ENCODE data around the gene TIFAB.
A peak's percentile ranks its signal among the peaks of the same experiment; 100 is the strongest.

Gene TIFAB

DNA sequence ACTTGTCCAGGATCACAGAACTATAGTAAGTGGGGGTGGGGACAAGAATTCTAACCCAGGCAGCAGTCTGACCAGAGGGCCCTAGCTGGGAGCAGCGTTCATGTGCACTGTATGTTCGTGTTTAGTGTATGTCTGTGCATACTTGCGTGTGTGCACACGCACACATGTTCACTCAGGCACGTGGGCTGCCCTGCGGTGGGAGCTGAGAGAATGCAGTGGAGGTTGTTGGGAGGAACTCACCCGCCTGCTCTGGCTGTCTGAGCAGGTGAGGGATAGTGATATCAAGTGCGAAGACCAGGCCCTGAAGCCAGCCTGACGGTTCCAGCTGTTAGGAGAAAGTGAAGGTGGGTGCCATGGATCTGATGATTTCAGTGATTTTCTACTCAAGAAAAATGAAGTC lies 5.9 kb downstream of the TIFAB start:
- H3K79me1 ChIP-seq (replicated peaks; ENCODE audit: low read length, poor library complexity, severe bottlenecking) = no peaks in the 10 kb centered on the region
- H3K27me3 ChIP-seq (ENCODE audit: control insufficient read depth in 1 of 2, insufficient read depth in 1 of 2, low read length in 2 of 2) = peaks cover 58% of the 10 kb centered on the region in 2 experiments
- 93% methylated on average over 9 of the region's 9 CpGs for WGBS
- H3K4me3 ChIP-seq (ENCODE audit: insufficient read depth in 1 of 2, low read depth in 1 of 2, low read length in 2 of 2) = no peak overlapping the region
- no peak overlapping the region for H2BK120ac ChIP-seq (ENCODE audit: low read depth, low read length)
- H3K14ac ChIP-seq (ENCODE audit: low read length in 2 of 2) = no peak overlapping the region
- H3K4me2 ChIP-seq (ENCODE audit: low read length, poor library complexity, severe bottlenecking) = no peak overlapping the region
- H2BK15ac ChIP-seq (ENCODE audit: low read depth, poor library complexity, severe bottlenecking) = no peak overlapping the region
- peaks cover 7% of the 10 kb centered on the region for H3K4me1 ChIP-seq (ENCODE audit: control insufficient read depth, insufficient read depth, low read depth, low read length)
- no peak overlapping the region for H2BK5ac ChIP-seq (ENCODE audit: low read depth, low read length, poor library complexity, severe bottlenecking)
- H3K4ac ChIP-seq (ENCODE audit: low read depth in 1 of 2, low read length in 2 of 2) = no peak overlapping the region
- no peak overlapping the region for H2AFZ ChIP-seq (ENCODE audit: low read depth, low read length)
- H3K18ac ChIP-seq (ENCODE audit: low read depth in 1 of 2, low read length in 2 of 2) = no peak overlapping the region
- no peak overlapping the region for H3K9ac ChIP-seq (ENCODE audit: low read length)
- H3K23ac ChIP-seq (ENCODE audit: low read length in 2 of 2) = no peak overlapping the region
- H3K9me3 ChIP-seq (ENCODE audit: control insufficient read depth, low read length) = no peaks in the 10 kb centered on the region
- no peak overlapping the region for H3K27ac ChIP-seq (ENCODE audit: low read length, poor library complexity, severe bottlenecking)
- H2BK12ac ChIP-seq (ENCODE audit: low read length in 2 of 2) = no peak overlapping the region
- H4K8ac ChIP-seq (ENCODE audit: low read length) = no peak overlapping the region
- H4K91ac ChIP-seq (ENCODE audit: low read length) = no peak overlapping the region
- DNase-seq = no peak
- no peaks in the 10 kb centered on the region for H3K36me3 ChIP-seq (ENCODE audit: control insufficient read depth in 1 of 2, insufficient read depth in 2 of 2, low read depth in 1 of 2, low read length in 2 of 2)
- H2AK5ac ChIP-seq (ENCODE audit: low read length, severe bottlenecking) = no peak overlapping the region

DNA sequence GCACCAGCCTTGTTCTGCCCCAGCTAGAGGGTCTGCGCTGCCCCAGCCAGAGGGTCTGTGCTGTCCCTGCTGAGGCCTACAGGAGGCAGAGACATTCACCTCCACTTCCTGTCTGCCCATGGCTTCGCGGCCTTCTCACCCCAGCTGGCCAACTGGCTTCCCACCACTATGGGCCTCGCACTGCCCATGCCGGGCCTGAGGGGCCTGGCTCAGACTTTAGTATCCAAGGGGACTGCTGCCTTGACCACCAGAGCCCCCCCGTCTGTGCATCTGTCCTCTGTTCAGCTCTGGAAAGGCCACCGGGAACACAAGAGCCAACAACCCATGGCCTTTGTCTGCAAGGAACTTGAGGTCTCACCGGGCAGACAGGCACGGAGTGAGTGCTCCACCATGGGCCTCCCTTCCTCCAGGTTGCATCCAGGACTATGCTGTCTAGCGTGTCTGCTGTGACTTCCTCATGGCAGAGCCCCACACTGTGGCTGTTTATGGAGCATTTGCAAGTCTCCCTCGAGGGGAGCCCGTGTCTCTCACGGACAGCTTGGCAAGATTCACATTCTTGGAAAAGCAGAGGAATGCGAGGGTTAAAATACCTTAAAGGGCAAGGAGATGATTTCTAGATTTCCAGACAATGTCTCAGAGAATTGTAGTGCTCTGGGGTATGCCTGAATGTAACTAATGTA lies 6.7 kb downstream of the TIFAB start:
- Histone ChIP-seq H2BK120ac (ENCODE audit: low read depth, low read length) (no peak overlapping the region), H2BK5ac (ENCODE audit: low read depth, low read length, poor library complexity, severe bottlenecking) (no peak overlapping the region), H3K4ac (ENCODE audit: low read depth in 1 of 2, low read length in 2 of 2) (no peak overlapping the region), H4K8ac (ENCODE audit: low read length) (no peak overlapping the region), H3K4me1 (ENCODE audit: control insufficient read depth, insufficient read depth, low read depth, low read length) (peaks cover 7% of the 10 kb centered on the region), H3K9me3 (ENCODE audit: control insufficient read depth, low read length) (no peaks in the 10 kb centered on the region), H3K27ac (ENCODE audit: low read length, poor library complexity, severe bottlenecking) (no peak overlapping the region), H3K14ac (ENCODE audit: low read length in 2 of 2) (peak overlapping the region in 1 of 2 experiments; percentile 1), H3K4me2 (ENCODE audit: low read length, poor library complexity, severe bottlenecking) (no peak overlapping the region), H4K91ac (ENCODE audit: low read length) (peak overlapping the region; percentile 37), H3K36me3 (ENCODE audit: control insufficient read depth in 1 of 2, insufficient read depth in 2 of 2, low read depth in 1 of 2, low read length in 2 of 2) (no peaks in the 10 kb centered on the region), H3K9ac (ENCODE audit: low read length) (no peak overlapping the region), H3K18ac (ENCODE audit: low read depth in 1 of 2, low read length in 2 of 2) (no peak overlapping the region), H3K79me1 (replicated peaks; ENCODE audit: low read length, poor library complexity, severe bottlenecking) (no peaks in the 10 kb centered on the region), H2BK15ac (ENCODE audit: low read depth, poor library complexity, severe bottlenecking) (no peak overlapping the region), H3K23ac (ENCODE audit: low read length in 2 of 2) (no peak overlapping the region), H2AFZ (ENCODE audit: low read depth, low read length) (no peak overlapping the region), H2BK12ac (ENCODE audit: low read length in 2 of 2) (no peak overlapping the region), H2AK5ac (ENCODE audit: low read length, severe bottlenecking) (no peak overlapping the region), H3K4me3 (ENCODE audit: insufficient read depth in 1 of 2, low read depth in 1 of 2, low read length in 2 of 2) (no peak overlapping the region), H3K27me3 (ENCODE audit: control insufficient read depth in 1 of 2, insufficient read depth in 1 of 2, low read length in 2 of 2) (peaks cover 50% of the 10 kb centered on the region in 2 experiments)
- DNase-seq = no peak
- WGBS = 86% methylated on average over 14 of the region's 14 CpGs

DNA sequence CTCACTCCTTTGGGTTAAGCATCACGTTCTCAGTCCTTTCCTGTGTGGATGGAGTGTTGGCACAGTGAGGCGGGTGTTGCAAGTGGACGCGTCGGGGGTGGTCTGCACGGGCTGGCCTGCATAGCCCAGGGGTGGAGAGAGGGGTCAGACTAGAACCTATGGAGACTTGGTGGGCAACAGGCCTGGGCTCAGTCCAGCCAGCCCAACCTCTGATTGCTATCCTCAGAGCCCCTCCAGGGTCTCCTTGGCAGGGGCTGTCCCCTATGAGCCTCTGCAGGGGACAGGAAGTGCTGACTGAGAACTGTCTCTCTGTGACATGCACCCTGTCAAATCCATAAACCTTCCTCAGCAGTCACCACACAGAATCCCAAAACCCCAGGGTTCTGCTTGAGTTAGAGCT lies 7.3 kb downstream of the TIFAB start:
- no peak overlapping the region for H3K27ac ChIP-seq (ENCODE audit: low read length, poor library complexity, severe bottlenecking)

DNA sequence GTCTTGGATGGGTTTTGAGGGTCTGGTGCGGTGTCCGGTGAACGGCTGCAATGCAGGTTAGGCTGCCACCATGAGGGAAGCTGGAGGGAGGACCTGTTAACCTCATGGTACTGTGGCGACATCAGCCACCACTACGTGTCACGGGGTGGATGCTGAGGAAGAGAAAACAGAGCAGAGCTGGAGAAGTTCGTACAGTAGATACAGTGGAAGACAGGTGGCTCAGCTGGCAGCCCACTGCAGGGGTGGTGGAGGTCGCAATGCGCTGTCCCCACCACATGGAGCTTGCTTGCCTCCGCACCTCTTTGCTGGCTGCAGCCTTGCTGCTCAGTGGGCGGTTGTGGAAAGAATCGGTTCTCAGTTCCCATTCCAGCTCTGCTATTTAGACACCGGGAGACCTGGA lies 7.8 kb downstream of the TIFAB start:
- H3K4ac ChIP-seq (ENCODE audit: low read depth in 1 of 2, low read length in 2 of 2) = no peak overlapping the region
- no peak overlapping the region for H2BK120ac ChIP-seq (ENCODE audit: low read depth, low read length)
- no peaks in the 10 kb centered on the region for H3K9me3 ChIP-seq (ENCODE audit: control insufficient read depth, low read length)
- H2AFZ ChIP-seq (ENCODE audit: low read depth, low read length) = no peak overlapping the region
- H4K8ac ChIP-seq (ENCODE audit: low read length) = no peak overlapping the region
- 86% methylated on average over 13 of the region's 13 CpGs for WGBS
- H3K4me2 ChIP-seq (ENCODE audit: low read length, poor library complexity, severe bottlenecking) = no peak overlapping the region
- DNase-seq = no peak
- no peak overlapping the region for H4K91ac ChIP-seq (ENCODE audit: low read length)
- no peak overlapping the region for H3K9ac ChIP-seq (ENCODE audit: low read length)
- H3K14ac ChIP-seq (ENCODE audit: low read length in 2 of 2) = no peak overlapping the region
- H3K79me1 ChIP-seq (replicated peaks; ENCODE audit: low read length, poor library complexity, severe bottlenecking) = no peaks in the 10 kb centered on the region
- H2BK15ac ChIP-seq (ENCODE audit: low read depth, poor library complexity, severe bottlenecking) = no peak overlapping the region
- no peak overlapping the region for H2BK12ac ChIP-seq (ENCODE audit: low read length in 2 of 2)
- H3K23ac ChIP-seq (ENCODE audit: low read length in 2 of 2) = no peak overlapping the region
- no peak overlapping the region for H3K4me3 ChIP-seq (ENCODE audit: insufficient read depth in 1 of 2, low read depth in 1 of 2, low read length in 2 of 2)
- H3K27ac ChIP-seq (ENCODE audit: low read length, poor library complexity, severe bottlenecking) = no peak overlapping the region
- peaks cover 40 to 41% of the 10 kb centered on the region in 2 experiments for H3K27me3 ChIP-seq (ENCODE audit: control insufficient read depth in 1 of 2, insufficient read depth in 1 of 2, low read length in 2 of 2)
- H3K4me1 ChIP-seq (ENCODE audit: control insufficient read depth, insufficient read depth, low read depth, low read length) = peaks cover 8% of the 10 kb centered on the region
- H3K36me3 ChIP-seq (ENCODE audit: control insufficient read depth in 1 of 2, insufficient read depth in 2 of 2, low read depth in 1 of 2, low read length in 2 of 2) = no peaks in the 10 kb centered on the region
- no peak overlapping the region for H2AK5ac ChIP-seq (ENCODE audit: low read length, severe bottlenecking)
- no peak overlapping the region for H2BK5ac ChIP-seq (ENCODE audit: low read depth, low read length, poor library complexity, severe bottlenecking)
- H3K18ac ChIP-seq (ENCODE audit: low read depth in 1 of 2, low read length in 2 of 2) = no peak overlapping the region

More for the DNA sequence above, 7.3 kb downstream of the TIFAB start:
- Histone ChIP-seq H3K23ac (ENCODE audit: low read length in 2 of 2) (no peak overlapping the region), H4K91ac (ENCODE audit: low read length) (no peak overlapping the region), H2AFZ (ENCODE audit: low read depth, low read length) (no peak overlapping the region), H3K18ac (ENCODE audit: low read depth in 1 of 2, low read length in 2 of 2) (no peak overlapping the region), H4K8ac (ENCODE audit: low read length) (no peak overlapping the region), H2BK5ac (ENCODE audit: low read depth, low read length, poor library complexity, severe bottlenecking) (no peak overlapping the region), H2BK120ac (ENCODE audit: low read depth, low read length) (no peak overlapping the region), H3K36me3 (ENCODE audit: control insufficient read depth in 1 of 2, insufficient read depth in 2 of 2, low read depth in 1 of 2, low read length in 2 of 2) (no peaks in the 10 kb centered on the region), H3K9me3 (ENCODE audit: control insufficient read depth, low read length) (no peaks in the 10 kb centered on the region), H2BK15ac (ENCODE audit: low read depth, poor library complexity, severe bottlenecking) (no peak overlapping the region), H3K79me1 (replicated peaks; ENCODE audit: low read length, poor library complexity, severe bottlenecking) (no peaks in the 10 kb centered on the region), H3K9ac (ENCODE audit: low read length) (no peak overlapping the region), H3K4me2 (ENCODE audit: low read length, poor library complexity, severe bottlenecking) (no peak overlapping the region), H3K27me3 (ENCODE audit: control insufficient read depth in 1 of 2, insufficient read depth in 1 of 2, low read length in 2 of 2) (peaks cover 45 to 46% of the 10 kb centered on the region in 2 experiments), H3K14ac (ENCODE audit: low read length in 2 of 2) (no peak overlapping the region), H3K4ac (ENCODE audit: low read depth in 1 of 2, low read length in 2 of 2) (no peak overlapping the region), H3K4me3 (ENCODE audit: insufficient read depth in 1 of 2, low read depth in 1 of 2, low read length in 2 of 2) (no peak overlapping the region), H2BK12ac (ENCODE audit: low read length in 2 of 2) (no peak overlapping the region), H2AK5ac (ENCODE audit: low read length, severe bottlenecking) (no peak overlapping the region), H3K4me1 (ENCODE audit: control insufficient read depth, insufficient read depth, low read depth, low read length) (peaks cover 7% of the 10 kb centered on the region)
- WGBS = 92% methylated on average over 6 of the region's 6 CpGs
- DNase-seq = no peak
